IPS-15b (cell line): ENCODE data around the gene EMP2.
A peak's percentile ranks its signal among the peaks of the same experiment; 100 is the strongest.

Source experiments
- H3K27me3 ChIP-seq: one replicate; pipeline ENCODE4 v1.6.1; 2013; ENCODE audit warnings: low read length; ENCODE audit not compliant: control insufficient read depth, insufficient read depth
- H3K36me3 ChIP-seq: one replicate; pipeline ENCODE4 v1.6.1; 2013; ENCODE audit warnings: low read length; ENCODE audit not compliant: control insufficient read depth, insufficient read depth
- H3K4me1 ChIP-seq: one replicate; pipeline ENCODE4 v1.6.1; 2013; ENCODE audit warnings: mild to moderate bottlenecking, low read length; ENCODE audit not compliant: control insufficient read depth, insufficient read depth
- H3K4me3 ChIP-seq: one replicate; pipeline ENCODE4 v1.5.1; 2013; ENCODE audit warnings: low read depth, low read length
- H3K9ac ChIP-seq: one replicate; pipeline ENCODE4 v1.6.1; 2013; ENCODE audit warnings: low read depth, mild to moderate bottlenecking, low read length
- H3K9me3 ChIP-seq: one replicate; pipeline ENCODE4 v1.6.1; 2013; ENCODE audit warnings: mild to moderate bottlenecking, low read length; ENCODE audit not compliant: control insufficient read depth, insufficient read depth

EMP2 gene

DNA sequence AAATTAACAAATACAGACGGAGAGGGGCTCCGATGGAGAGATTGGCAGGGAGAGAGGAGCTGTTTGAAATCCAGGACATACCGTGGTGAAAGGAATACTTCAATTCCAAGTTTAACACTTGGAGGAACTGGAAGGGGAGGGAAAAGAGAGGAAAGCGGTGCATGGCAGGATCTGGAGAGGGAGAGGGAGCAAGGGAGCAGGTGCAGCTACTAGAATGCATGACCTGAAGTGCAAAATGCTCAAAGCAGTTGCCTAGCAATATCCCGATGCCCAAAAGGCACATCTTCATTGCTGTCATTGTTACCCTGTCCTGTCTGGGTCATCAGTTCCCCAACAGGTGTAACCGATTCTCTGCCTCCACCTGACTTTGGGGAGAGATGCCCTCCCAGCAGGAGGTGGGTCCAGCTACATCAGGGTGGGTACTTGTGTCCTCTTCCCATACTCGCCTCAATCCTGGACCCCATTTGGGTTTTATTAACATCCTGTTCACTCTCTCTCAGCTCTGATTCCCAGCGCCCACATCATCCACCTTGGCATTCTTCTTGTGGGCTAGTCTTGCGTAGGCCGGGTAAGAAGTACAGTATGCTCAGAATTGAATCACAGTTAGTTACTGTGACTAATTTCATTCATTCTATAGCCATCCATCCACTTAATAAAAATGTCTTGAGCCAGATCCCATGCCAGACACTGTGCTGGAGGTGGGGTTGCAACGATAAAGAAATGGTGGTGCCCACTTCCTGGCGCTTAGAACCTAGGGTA is 37.4 kb upstream of the EMP2 start:
- no peak overlapping the region for H3K9ac ChIP-seq

GRCh38 chr16:10616756-10617640 is 36.6 kb upstream of the EMP2 start:
- peaks cover 14% of the 10 kb centered on the region for H3K27me3 ChIP-seq
- no peaks in the 10 kb centered on the region for H3K9me3 ChIP-seq
- no peak overlapping the region for H3K9ac ChIP-seq
- H3K4me1 ChIP-seq: peaks cover 13% of the 10 kb centered on the region
- H3K36me3 ChIP-seq: no peaks in the 10 kb centered on the region
- H3K4me3 ChIP-seq: peak overlapping the region; percentile 18

More for the DNA sequence above, 37.4 kb upstream of the EMP2 start:
- no peak overlapping the region for H3K4me3 ChIP-seq
- no peaks in the 10 kb centered on the region for H3K9me3 ChIP-seq
- peaks cover 14% of the 10 kb centered on the region for H3K27me3 ChIP-seq
- peaks cover 17% of the 10 kb centered on the region for H3K4me1 ChIP-seq
- H3K36me3 ChIP-seq: no peaks in the 10 kb centered on the region

DNA sequence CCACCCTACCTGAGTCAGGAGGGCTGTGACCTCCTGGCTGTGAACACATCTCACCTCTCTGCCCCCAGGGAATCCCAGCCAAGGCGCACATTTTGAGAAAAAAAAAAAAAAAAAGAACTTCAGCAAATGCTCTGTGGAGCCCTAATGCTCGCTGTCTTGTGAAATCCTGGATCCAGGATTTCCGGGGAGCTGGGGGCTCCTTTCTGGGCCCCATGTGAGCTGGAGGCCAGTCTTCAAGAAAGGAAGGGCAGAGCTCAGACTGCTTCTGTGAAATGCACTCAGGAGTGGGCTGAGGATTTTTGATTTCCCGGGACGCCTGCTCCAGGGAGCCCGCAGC is 36.0 kb upstream of the EMP2 start:
- peaks cover 14% of the 10 kb centered on the region for H3K27me3 ChIP-seq
- no peak overlapping the region for H3K4me3 ChIP-seq
- no peaks in the 10 kb centered on the region for H3K9me3 ChIP-seq
- H3K9ac ChIP-seq: no peak overlapping the region
- peaks cover 13% of the 10 kb centered on the region for H3K4me1 ChIP-seq
- no peaks in the 10 kb centered on the region for H3K36me3 ChIP-seq

DNA sequence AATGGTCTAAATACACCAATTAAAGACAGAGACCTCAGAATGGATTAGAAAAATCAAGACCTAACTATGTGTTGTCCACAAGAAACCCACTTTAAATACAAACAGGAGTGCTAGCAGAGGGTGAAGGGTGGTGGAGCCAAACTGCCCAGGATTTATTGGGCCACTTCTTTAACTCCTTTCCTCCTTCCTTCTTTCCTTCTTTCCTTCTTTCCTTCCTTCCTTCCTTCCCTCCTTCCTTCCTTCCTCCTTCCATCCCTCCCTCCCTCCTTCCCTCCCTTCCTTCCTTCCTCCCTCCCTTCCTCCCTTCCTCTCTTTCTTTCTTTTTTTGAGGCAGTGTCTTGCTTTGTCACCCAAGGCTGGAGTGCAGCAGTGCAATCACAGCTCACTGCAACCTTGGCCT is 34.3 kb upstream of the EMP2 start:
- peaks cover 10% of the 10 kb centered on the region for H3K4me1 ChIP-seq
- H3K36me3 ChIP-seq: no peaks in the 10 kb centered on the region
- H3K4me3 ChIP-seq: no peak overlapping the region
- H3K9me3 ChIP-seq: no peaks in the 10 kb centered on the region
- no peak overlapping the region for H3K9ac ChIP-seq
- peaks cover 11% of the 10 kb centered on the region for H3K27me3 ChIP-seq

GRCh38 chr16:10613785-10614485 is 33.5 kb upstream of the EMP2 start:
- H3K4me3 ChIP-seq: no peak overlapping the region
- no peaks in the 10 kb centered on the region for H3K9me3 ChIP-seq
- H3K27me3 ChIP-seq: peaks cover 10% of the 10 kb centered on the region
- H3K36me3 ChIP-seq: no peaks in the 10 kb centered on the region
- H3K4me1 ChIP-seq: peaks cover 10% of the 10 kb centered on the region
- H3K9ac ChIP-seq: no peak overlapping the region

GRCh38 chr16:10612649-10613179 is 32.3 kb upstream of the EMP2 start:
- no peak overlapping the region for H3K4me3 ChIP-seq
- H3K9me3 ChIP-seq: no peaks in the 10 kb centered on the region
- no peaks in the 10 kb centered on the region for H3K36me3 ChIP-seq
- H3K27me3 ChIP-seq: peaks cover 3% of the 10 kb centered on the region
- H3K9ac ChIP-seq: no peak overlapping the region
- peaks cover 7% of the 10 kb centered on the region for H3K4me1 ChIP-seq

GRCh38 chr16:10611825-10612342 is 31.5 kb upstream of the EMP2 start:
- Histone ChIP-seq H3K4me3 (no peak overlapping the region), H3K27me3 (no peaks in the 10 kb centered on the region), H3K9ac (no peak overlapping the region), H3K4me1 (peaks cover 2% of the 10 kb centered on the region), H3K9me3 (no peaks in the 10 kb centered on the region), H3K36me3 (no peaks in the 10 kb centered on the region)

- Histone ChIP-seq H3K27me3 (no peaks in the 10 kb centered on the region), H3K4me3 (no peak overlapping the region), H3K36me3 (no peaks in the 10 kb centered on the region), H3K4me1 (no peaks in the 10 kb centered on the region), H3K9me3 (no peaks in the 10 kb centered on the region), H3K9ac (no peak overlapping the region)
These were observed 30.2 kb upstream of the EMP2 start for GRCh38 chr16:10610499-10611184.

DNA sequence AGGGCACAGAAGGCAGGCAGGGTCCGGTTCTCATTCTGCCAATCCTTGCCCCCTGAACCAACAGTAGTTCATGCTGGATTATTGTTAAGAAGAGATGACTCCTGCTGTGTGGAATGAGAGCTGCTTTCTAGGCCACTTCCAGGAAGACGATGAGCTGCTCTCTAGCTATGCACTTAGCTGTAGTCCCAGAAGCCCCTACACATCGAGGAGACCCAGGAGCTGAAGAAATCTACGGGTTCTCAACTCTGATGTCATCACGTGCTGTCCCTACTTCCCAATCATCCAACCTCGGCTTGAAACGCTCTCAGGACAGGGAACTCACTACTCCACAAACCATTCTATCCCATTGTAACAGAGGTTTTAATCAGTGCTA is 29.0 kb upstream of the EMP2 start:
- Histone ChIP-seq H3K4me3 (no peak overlapping the region), H3K36me3 (no peaks in the 10 kb centered on the region), H3K27me3 (no peaks in the 10 kb centered on the region), H3K4me1 (no peaks in the 10 kb centered on the region), H3K9me3 (no peaks in the 10 kb centered on the region), H3K9ac (no peak overlapping the region)

- Histone ChIP-seq H3K9ac (no peak overlapping the region), H3K4me3 (no peak overlapping the region), H3K9me3 (no peaks in the 10 kb centered on the region), H3K36me3 (no peaks in the 10 kb centered on the region), H3K27me3 (no peaks in the 10 kb centered on the region), H3K4me1 (no peaks in the 10 kb centered on the region)
These were observed 28.4 kb upstream of the EMP2 start for GRCh38 chr16:10608687-10609401.
